ENCODE measurements around the gene BPIFB6.

BPIFB6 gene

DNA sequence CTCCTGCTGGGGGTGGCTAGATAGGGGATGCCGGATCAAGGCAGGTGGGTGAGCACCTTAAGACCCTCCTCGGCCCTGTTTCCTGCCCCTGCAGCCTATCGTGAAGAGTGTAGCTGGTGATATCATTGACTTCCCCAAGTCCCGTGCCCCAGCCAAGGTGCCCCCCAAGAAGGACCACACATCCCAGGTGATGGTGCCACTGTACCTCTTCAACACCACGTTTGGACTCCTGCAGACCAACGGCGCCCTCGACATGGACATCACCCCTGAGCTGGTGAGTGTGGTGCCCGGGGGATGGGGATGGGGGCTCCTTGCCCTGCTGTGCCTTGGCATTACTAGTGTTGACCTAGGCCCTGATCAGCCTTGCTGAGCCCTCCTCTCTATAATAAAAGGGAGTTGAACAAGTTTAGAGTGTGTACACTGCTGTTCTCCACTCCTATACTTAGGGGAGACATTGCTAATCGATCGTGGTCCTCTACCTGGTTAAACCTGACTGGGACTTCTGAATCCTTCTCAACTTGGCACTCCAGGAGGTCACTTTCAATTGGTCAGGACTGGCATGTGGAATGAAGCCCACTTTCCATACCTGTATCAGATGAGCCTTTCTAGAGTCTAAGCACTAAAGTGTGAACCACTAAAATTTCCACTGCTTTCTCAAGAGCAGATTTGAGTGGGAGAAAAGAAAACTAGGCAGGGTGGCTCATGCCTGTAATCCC, 33.3 kb downstream of the BPIFB6 start:
- no peak for DNase-seq

DNA sequence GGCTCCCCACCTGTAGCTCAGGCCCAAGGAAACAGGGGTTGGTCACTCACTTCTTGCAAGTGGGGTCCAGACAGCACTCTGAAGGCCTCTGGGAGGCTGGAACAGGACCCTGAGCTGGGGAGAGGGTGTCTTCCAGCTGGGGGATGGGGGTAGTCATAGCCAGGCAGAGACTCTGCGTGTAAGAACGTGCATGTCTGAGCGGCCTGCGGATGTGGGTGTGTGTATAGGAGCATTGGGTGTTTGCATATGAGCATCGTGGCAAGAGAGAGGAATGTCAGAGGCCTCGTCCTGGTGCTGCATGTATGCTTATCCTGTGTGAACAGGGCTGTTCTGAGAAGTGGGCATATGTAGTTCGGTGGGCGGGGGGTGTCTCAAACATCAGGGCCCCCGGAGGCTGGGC, 34.3 kb downstream of the BPIFB6 start:
- DNase-seq, result no peak

DNA sequence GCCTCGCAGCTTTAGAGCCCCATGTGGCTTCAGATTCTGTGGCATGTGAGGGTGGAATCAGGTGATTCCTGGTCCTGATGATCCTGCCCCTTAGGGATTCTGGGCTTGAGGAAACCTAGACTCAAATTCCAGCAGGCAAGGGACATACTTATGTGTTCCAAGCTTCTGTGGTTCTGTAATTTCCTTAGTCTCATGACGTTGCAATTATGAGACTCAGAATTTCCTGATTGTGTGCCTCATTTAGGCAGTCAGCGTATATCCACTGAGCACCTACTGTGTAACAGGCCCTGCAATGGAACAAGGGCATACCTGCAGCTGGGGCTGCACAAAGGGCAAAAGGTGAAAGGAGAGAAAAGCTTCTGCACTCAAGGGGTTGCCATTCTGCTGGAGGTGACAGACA, 36.4 kb downstream of the BPIFB6 start:
- no peak for DNase-seq

DNA sequence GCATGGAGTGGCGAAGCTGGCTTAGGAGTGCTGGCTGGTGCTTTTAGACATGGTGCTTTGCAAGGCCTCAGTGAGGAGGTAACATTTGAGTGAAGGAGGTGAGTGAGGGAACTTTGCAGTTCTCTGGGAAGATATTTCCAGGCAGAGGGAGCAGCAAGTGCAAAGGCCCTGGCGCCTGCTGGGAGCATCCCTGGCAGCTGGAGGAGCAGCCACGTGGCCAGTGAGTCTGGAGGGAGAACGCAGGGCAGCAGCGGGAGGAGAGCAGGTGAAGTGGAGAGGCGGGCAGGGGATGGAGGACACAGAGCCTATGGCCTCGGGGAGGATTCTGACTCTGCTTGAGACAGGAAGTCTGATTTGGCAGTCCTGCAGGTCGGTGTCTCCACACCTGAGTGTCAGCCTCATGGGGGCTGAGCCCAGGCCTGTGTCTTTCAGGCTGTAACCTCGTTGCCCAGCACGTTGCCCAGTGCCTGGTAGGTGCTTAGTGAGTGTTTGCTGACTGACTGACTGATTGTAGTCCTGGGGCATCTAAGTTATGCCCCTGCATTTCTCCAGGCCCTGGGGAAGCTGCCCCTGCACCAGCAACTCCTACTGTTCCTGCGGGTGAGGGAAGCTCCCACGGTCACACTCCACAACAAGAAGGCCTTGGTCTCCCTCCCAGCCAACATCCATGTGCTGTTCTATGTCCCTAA, 36.9 kb downstream of the BPIFB6 start:
- DNase-seq, result no peak

DNA sequence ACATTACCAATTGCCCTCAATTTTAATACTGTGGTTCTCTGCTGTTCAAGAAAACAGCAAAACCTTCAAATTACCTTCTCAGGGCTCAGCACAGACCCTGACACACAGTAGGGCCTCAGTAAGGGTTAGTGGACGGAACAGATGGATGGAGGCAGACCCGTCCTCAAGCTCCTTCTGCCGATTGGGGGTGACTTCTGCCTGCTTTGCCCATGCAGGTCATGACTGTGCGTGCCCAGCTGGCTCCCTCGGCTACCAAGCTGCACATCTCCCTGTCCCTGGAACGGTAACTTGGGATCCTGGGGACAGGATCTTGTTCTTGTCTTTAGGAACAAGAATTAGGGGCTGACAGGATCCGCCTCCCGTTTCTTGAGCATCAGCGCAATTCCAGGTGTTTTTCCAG, 38.2 kb downstream of the BPIFB6 start:
- no peak for DNase-seq

DNA sequence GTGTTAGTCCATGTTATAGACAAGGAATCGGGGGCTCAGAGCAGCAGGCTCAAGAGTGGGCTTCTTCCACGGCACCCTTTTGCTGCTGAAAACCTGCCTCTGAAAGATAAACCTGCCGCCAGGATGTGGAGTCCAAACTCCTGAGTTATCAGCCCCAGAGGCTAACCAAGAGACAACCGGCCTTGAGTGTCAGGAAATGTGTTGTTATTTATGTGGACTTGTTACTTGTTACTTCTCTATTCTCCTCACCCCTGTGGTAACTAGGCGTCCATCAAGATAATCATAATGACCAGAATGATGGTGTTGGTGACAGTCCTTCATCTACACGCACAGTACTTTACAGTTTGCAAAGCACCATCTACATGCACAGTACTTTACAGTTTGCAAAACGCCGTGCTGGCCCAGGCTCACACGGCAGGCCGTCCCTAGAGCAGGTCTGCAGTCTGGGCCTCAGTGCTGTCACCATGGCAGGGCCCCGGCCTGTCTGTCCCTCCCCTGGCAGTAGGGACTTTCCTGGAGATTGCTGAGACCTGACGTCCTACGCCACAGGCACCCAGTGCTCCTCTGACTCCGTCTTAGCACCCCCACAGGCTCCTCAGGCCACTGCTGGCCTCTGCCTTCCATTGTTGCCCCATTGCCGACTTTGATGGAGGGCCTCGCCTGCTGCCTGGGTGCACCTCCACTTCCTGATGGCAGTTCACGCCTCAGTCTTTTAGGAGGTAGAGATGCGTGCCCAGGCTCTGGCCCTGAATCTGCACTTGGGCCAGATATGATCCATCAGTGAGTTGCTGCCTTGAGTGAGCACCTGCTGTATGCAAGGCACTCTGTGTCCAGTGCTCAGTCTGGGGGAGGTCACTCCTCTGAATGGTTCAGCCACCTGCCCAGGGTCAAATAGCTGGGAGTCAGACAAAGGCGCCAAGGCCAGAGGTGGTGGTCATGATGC, 38.9 kb downstream of the BPIFB6 start:
- DNase-seq, result no peak

DNA sequence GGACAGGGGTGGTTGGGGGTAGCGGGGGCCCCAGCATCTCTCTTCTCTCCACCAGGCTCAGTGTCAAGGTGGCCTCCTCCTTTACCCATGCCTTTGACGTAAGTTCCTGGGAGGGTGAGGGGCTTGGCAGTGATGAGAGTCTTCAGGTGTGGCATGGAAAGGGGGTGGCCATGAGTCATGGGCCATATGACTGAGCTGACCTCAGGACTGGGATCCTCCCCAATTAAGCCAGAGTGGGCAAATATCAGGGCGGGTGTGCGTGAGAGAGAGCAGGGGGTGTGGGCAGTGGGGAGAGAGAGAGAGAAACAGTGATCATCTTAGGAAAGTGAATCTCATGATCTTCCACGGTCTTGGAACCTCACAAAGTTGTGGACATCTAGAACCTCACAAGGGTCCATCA, 39.8 kb downstream of the BPIFB6 start:
- no peak for DNase-seq

DNA sequence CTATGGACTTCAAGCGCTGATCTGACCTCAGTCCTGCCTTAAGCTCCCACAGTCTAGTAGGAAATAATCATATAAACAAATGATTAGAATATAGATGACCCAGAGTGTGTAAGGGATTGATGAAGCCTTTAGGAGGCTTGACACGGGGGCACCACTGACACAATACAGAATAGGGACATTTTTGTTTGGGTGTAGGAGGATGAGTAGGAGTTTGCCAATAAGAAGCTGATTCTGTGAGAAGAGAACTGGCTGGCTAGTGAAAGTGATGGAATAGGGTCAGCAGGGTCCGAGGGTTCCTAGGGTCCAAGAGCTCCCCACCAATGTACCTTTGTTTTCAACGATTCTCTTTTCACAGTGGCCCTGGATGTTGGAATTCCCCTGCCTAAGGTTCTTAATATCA, 40.9 kb downstream of the BPIFB6 start:
- no peak for DNase-seq

DNA sequence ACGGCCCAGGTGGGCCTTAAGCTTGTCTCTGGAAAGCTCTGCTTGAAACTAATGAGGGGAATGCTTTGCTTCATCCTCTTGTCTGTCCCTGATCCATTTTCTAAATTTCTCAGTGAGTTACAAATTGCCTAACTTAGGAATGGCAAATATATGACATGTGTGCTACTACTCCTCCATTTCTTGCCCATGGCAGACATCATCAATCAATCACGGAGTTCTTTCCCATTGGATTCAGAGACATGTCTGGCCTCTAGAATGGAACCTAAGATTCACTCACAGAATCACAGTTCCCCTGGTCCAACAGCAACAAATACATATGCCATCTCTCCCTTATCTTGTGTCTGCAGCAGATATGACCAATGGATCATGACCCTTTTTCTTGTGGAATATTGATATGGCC, 41.4 kb downstream of the BPIFB6 start:
- DNase-seq, result no peak

GRCh38 chr20:33074675-33075074, 43.2 kb downstream of the BPIFB6 start:
- DNase-seq, result no peak

DNA sequence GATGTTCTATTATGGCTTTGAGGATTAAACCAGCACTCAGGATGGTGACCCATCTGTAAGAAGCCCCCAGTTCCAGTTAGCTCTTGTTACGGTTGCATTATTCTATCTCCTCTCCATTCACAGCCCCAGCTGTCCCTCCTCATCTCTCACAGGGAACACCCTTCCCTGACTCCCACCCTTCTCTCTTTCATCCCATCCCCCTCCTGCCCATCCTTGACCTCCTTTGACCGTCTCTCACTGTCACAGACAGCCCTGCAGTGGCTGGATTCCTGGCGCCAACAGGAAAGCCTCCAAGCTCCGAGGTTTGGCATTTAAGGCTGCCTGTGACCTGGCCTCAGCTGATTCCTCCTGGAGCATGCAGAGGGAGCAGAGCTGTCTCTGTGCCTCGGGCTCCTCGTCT, 43.8 kb downstream of the BPIFB6 start:
- DNase-seq, result no peak

DNA sequence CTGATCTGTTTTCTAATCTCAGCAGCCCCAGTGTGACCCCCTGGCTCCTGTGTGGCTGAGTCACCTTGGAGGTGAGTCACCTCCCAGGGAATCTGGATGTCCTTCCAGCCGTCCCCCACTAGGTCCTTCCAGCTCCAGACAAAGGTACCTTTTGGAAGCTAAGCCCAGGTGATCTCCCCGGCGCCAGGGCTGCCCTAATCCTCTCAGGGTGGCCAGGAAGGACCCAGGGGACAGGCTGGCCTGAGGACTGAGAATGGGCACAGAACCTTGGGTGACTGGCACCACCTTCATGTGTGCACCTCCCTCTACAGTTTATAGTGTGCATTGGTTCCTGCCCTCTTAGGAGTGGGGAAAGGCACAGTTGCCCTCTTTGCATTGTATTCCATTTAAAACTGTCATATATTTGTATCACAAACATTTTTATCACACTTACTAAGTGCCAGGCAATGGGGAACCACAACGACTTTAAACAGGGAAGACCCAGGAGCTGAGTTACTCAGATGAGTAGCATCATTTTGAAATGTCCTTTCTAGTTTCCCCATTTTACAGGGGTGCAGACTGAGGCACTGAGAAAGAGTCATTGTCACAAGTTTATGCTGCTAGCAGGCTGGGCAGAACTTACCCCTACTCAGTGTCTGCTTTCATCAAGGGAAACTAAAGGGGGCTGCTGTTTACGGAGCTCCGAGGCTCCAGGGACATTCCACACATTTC, 45.4 kb downstream of the BPIFB6 start:
- DNase-seq, result peak; percentile 28

GRCh38 chr20:33079259-33079658, 47.8 kb downstream of the BPIFB6 start, which contains the start of gene BPIFB4:
BPIFB4 (plus strand) TSS chr20:33079643; CDS start chr20:33081527, 1,884 bp downstream.
- DNase-seq, result peak; percentile 7

DNA sequence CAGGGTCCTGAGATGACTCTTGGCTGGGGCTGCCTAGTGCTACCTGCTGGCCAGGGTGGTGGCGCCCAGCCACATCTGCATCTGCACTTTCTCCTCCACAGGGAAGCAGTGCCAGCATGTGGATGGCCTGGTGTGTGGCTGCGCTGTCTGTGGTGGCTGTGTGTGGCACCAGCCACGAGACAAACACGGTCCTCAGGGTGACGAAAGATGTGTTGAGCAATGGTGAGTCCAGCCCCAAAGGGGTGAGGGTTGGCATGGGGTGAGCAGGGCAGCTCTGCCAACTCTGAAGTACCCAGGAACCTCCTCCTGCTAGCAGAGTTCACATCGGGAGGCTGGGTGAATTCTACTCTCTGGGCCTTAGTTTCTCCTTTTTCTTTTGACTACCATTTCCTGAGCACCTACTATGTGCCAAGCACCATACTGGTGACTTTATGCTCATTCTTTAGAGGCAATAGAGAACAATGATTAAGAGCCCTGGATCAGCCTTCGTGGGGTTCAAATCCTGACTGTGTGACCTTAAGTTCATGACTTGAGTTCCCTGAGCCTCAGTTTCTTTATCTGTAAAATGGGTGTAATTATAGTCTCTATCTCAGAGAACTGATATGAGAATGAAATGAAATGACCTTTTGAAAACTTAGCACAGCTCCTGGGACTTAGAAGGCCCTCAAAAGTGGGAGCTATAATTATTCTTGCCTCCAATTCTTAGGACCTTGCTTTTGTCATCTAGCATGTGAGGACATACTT, 50.1 kb downstream of the BPIFB6 start:
- DNase-seq, result no peak

- DNase-seq, result no peak
These were observed 51.1 kb downstream of the BPIFB6 start for GRCh38 chr20:33082546-33082945.

GRCh38 chr20:33083544-33084340, 52.3 kb downstream of the BPIFB6 start:
- DNase-seq, result no peak

GRCh38 chr20:33084722-33085121, 53.3 kb downstream of the BPIFB6 start:
- DNase-seq, result no peak

- DNase-seq, result no peak
These were observed 54.7 kb downstream of the BPIFB6 start for GRCh38 chr20:33086052-33086722.

DNA sequence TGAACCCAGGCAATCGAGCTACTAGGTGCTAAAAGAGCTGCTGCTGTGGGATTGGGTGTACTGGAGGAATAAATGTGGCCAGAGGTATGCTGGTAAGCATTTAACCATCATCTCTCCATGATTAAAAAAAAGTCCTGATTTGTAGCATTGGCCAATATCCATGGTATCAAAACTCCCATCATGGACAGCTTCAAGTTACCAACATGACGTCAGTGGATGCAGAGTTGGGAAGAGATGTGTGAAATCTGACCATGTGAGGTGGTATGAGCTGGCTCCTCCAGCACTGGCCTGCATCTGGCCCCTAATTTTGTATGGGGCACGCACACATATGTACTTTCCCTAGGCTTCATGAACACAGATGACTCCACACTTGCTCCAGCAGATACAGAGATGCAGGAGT, 59.7 kb downstream of the BPIFB6 start:
- no peak for DNase-seq

DNA sequence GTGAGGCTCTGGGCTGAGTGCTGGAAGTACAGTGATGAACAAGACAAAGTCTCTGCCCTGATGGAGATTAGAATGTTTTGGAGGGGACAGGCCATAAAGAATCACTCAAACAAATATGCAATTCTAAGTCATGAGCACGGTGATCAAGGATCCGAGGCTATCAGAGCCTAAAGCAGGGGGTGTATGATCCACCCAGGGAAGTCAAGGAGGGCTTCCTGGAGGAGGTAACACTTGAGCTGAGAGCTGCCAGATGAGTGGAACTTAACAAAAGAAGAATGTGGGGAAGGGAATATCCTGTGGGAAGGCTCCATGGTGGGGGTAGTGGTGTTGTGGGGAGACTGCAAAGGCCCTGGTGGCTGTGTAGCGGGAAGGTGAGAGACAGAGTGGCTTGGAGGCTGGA, 60.2 kb downstream of the BPIFB6 start:
- DNase-seq, result no peak

- DNase-seq, result no peak
These were observed 60.9 kb downstream of the BPIFB6 start for GRCh38 chr20:33092361-33092760.
